ENCODE measurements around the gene CARD10.

- TF ChIP-seq CTCF (IDR thresholded peaks at IDR 0.05) (no peak), POLR2A (IDR thresholded peaks at IDR 0.05) (no peak), POLR2AphosphoS5 (IDR thresholded peaks at IDR 0.05) (peak; percentile 11)
Measured at GRCh38 chr22:37484480-37485394, 34.5 kb downstream of the CARD10 start.
